ENCODE measurements around the gene FAM50B.

The FAM50B gene

DNA sequence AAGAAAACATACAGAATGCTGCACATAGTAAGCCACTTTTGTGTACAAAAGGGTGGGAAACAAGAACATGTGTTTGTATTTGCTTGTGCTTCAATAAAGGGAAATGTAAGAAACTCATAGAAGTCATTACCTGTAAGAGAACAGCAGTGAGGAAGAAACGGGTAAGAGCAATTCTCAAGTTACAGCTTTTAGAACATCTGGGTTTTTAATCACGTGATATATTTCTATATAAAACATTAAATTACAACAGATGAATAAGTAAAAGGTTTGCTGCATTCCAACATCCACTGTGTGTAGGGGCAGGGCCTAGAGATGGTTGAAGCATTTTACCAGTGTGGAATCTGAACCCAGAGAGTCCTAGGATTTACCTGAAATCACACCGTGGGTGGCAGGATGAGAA, 36.6 kb upstream of the FAM50B start:
- TF ChIP-seq, protein P1, sequence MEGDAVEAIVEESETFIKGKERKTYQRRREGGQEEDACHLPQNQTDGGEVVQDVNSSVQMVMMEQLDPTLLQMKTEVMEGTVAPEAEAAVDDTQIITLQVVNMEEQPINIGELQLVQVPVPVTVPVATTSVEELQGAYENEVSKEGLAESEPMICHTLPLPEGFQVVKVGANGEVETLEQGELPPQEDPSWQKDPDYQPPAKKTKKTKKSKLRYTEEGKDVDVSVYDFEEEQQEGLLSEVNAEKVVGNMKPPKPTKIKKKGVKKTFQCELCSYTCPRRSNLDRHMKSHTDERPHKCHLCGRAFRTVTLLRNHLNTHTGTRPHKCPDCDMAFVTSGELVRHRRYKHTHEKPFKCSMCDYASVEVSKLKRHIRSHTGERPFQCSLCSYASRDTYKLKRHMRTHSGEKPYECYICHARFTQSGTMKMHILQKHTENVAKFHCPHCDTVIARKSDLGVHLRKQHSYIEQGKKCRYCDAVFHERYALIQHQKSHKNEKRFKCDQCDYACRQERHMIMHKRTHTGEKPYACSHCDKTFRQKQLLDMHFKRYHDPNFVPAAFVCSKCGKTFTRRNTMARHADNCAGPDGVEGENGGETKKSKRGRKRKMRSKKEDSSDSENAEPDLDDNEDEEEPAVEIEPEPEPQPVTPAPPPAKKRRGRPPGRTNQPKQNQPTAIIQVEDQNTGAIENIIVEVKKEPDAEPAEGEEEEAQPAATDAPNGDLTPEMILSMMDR (conservative IDR thresholded peaks at IDR 0.05), result no peak
- no peak overlapping the region for H3K27ac ChIP-seq

DNA sequence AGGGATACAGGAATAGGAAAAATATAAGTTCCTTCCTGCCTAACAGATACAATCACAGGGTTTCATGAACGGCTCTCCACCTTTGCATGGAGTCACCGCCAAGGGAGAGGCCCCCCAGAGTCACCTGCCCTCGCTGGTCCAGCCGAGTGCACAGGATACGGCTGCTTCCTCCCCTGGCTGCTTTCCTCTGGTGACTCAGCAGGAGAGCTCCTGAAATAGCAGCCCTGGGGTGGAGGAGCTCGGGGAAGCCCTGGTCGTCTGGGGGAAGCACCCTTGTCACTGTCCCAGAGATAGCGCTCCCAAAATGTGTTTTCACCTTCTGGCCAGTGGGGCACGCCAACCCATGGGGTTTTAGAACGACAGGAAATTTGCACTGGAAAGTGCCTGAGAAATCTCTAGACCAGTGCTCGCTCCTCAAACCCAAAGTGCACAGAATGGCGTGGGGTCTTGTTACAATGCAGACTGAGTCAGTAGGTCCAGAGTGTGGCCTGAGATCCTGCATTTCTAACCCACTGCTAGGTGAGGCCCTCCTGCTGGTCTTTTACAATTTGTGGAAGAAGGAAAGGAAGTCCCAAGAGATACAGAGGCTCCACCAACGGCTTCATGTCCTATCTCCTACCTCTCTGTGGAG, 35.9 kb upstream of the FAM50B start:
- H3K27ac ChIP-seq, result no peak overlapping the region
- TF ChIP-seq, protein P1 (conservative IDR thresholded peaks at IDR 0.05), result no peak

DNA sequence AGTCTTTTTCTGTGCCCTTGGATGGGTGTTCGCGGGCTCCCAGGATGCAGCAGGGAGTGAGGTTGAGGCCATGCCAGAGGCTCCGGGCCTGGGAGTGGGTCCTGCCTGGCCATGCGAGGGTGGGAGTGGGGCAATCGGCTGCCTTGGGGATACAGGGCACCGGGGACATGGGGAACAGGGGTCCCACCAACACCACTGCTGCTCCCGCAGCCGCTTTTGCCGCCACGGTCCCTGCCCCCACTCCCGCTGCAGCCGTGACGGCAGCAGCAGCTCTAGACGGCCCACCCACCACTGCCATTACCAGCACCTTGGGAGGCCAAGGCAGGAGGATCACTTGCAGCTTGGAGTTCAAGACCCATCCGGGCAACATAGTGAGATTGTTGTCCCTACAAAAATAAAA, 35.3 kb upstream of the FAM50B start:
- TF ChIP-seq, protein P1 (conservative IDR thresholded peaks at IDR 0.05), result no peak
- no peak overlapping the region for H3K27ac ChIP-seq

DNA sequence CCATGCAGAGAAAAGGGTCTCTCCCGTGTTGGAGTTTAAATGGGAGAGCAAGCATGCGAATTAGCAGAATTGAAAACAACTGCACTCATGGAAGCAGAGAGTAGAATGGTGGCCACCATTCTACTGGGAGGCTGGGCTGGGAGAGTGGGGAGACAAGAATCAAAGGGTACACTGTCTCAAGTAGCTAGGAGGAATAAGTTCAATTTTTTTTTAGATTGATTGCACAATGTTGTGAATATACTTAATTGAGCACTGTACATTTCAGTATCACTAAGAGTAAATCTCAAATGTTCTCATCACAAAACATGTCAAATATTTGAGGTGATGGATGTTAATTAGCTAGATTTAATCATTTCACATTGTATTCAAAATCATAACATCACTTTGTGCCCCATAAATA, 34.6 kb upstream of the FAM50B start:
- no peak overlapping the region for H3K27ac ChIP-seq
- TF ChIP-seq, protein P1 (conservative IDR thresholded peaks at IDR 0.05), result no peak

DNA sequence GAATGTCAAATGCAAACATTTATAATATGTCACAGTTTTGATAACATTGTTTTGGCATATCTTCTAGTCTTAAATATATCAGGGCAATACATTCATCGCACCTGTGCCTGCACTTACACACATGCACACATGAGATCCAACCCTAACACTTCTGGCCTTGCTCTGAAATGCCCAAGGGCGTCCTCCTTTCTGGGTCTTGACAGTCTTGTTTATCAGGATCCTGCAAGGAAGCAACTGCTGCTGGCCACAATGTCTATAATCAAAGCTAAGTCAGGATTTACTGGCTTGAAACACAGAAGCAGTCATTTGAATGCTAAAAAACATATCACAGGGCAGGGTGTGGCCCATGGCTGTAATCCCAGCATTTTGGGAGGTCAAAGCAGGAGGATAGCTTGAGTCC, 32.9 kb upstream of the FAM50B start:
- no peak overlapping the region; the same call in 1 of the 2 replicates for H3K27ac ChIP-seq
- TF ChIP-seq, protein P1 (conservative IDR thresholded peaks at IDR 0.05), result no peak

DNA sequence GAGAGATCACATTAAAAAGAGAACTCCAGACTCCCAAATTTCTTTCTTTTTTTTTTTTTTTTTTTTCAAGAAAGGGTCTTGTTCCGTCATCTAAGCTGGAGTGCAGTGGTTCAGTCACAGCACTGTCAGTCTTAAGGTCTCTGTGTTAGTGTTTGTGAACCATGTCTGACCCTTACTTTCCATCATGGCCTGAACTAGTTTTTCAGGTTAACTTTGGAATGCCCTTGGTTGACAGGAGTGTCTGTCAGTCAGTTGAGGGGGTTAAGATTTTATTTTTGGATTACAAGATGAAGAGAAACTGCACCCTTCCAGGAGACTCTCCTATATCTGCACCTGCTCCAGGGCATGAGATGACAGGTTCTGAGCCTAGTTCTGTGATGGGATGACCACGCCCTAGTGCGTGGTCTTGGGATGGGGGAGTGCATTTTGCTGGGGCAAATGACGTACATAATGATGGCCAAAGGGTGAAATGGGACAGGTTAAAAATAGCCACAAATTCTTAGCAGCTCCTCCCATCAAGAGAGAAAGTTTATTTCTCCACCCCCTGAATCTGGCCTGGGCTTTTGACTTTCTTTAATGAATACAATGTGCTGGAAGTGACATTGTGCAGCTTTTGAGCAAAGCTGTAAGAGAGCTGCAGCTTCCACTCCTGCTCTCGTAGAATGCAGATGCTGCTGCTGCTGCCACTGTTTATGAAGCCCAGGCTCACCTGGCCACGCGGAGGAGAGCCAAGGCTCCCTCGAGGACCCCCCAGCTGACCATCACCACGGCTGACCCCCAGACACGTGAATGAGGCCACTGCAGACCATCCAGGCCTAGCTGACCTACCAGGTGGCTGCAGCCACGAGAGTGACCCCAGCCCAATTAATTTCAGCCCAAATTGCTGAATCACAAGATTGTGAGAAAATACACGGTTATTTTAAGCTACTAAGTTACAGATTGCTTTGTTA, 29.7 kb upstream of the FAM50B start:
- TF ChIP-seq, protein P1 (conservative IDR thresholded peaks at IDR 0.05), result no peak

DNA sequence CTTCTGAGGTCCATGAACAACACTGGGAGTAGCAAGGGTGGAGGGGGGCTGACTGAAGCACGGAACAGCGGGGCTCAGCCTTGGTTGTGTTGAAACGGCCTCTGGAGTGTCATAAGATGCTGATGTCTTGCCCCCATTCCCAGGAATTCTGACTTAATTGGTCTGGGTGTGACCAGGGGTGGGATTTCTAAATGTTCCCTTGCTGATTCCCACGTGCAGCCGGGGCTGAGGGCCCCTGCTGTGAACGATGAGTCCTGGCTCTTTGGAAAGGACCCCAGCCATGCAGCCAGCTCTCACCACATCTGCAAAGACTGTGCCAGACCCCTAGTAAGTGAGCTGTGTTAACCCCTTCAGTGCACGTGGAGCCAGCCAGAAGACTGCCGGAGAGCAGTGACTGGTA, 28.6 kb upstream of the FAM50B start:
- TF ChIP-seq, protein P1 (conservative IDR thresholded peaks at IDR 0.05), result no peak
- H3K27ac ChIP-seq, result no peak overlapping the region

More for the DNA sequence above, 29.7 kb upstream of the FAM50B start:
- no peak overlapping the region for H3K27ac ChIP-seq

Data from VCaP (cell line).